GM19468 (cell line): ENCODE results near the gene WT1.

Experiments
- ATAC-seq: cut with Tn5 transposase; IDR thresholded peaks from one replicate; pipeline ENCODE4 v1.9.1; 2021; ENCODE audit warnings: mild to moderate bottlenecking, moderate library complexity, moderate number of reproducible peaks; ENCODE audit not compliant: unreplicated experiment; ENCODE audit errors: extremely low read depth

WT1 gene

DNA sequence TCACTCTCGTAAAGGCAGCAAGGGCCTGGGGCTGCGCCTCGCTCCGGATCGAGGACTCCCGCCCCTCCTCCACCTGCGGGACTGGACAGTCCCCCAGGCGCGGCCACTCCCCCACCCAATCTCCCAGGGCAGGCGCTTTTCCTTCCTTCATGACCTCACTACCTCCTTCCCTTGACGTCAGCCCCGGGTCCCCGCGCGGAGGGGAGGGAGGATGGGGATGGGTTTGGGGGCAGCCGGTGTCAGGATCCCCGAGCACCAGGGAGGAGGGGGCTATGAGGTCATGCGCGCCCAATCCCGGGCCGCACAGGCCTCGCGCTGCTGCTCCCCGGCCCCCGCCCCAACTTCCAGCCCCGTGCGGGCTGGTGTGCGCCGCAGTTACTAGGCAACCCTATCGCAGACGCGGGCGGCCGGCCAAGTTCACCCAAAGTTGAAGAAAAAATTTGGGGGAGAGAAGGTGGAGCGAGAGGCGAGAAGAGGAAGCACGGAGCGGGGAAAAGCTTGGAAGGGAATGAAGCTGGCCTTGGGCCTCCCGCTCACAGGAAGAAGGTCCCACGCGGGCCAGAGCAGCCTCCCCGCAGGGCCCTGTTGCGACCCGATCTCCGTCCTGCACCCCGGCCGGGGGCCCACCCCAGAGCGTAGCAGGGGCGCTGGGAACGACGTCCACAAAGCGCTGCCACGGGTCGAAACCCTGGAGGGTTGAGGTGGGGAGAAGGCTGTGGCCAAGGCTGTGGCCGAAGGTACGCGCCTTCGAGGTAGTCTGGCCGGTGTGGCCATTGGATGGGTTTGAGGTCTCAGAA lies 8.3 kb downstream of the WT1 start:
- no peak for ATAC-seq

DNA sequence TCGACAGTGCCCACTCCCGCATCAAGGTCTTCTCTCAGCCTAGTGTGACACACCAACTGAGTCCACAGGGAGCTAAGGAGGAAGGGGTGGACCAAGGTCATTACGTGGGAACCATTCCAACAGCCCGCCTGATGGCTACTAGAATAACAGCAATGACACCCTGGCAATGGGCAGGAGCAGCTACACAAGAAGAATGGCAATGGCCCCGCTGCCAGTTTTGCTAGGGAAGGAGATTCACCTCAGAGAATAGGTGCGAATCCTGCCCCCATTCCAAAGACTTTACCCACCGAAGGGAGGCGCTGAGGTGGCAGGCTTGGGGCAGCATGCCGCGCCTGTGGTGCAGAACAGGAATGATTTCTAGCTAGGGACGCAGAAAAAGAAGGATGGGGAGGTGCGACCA lies 9.1 kb downstream of the WT1 start:
- no peak for ATAC-seq

DNA sequence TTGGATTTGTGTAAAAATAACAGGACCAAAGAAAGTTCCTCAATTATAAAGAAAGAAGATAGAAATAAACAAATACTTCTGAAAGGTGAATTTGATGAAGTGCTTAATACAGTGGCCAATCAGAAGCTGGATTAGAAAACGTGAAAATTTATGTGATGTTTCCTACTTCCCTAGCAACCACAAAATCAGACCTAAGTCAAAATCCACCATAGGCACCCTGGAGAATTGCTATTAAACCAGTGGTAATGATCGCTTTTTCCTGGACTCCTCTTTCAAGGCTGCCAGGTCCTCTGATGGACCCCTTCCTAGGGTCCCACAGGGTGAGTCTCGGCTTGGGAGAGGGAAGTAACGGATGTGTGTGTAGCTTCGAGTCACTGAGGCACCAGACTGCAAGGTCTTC lies 9.6 kb downstream of the WT1 start:
- no peak for ATAC-seq

DNA sequence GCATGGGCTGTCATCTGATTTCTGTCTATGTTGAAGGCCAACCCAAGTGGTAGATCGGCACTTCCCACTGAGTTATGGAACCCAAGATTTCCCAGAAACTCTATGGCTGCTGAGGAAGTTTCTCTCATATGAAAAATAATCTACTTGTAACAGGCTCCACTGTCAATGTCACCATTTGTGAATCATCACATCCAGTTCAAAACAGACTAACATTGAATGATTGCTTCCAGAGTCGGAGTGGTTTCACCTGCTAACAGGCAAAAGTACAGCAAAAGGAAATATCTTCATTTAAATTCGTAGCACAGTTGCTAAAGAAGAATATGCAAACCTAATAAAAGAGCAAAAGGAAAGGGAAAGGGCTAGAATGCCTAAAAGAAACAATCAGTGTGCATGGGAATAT lies 12.8 kb downstream of the WT1 start:
- no peak for ATAC-seq

DNA sequence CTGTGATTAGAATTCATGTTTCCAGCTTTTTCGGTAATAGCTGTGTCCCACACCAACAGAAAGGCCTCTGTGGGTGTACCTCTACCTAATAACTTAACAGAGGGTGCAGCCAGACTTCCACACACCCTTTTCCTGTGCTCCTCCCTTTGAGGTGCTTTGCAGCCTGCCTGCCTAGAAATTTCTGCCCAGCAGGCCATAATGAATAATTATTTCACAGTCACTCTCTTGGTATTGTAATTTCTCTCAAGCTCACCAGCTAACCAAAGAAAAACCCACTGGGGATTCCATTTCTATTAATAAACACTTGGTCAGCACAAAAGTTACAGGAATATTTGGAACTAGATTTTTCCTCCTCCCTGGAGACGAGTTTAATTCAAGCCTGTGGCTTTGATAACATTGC lies 13.3 kb downstream of the WT1 start:
- ATAC-seq = no peak

DNA sequence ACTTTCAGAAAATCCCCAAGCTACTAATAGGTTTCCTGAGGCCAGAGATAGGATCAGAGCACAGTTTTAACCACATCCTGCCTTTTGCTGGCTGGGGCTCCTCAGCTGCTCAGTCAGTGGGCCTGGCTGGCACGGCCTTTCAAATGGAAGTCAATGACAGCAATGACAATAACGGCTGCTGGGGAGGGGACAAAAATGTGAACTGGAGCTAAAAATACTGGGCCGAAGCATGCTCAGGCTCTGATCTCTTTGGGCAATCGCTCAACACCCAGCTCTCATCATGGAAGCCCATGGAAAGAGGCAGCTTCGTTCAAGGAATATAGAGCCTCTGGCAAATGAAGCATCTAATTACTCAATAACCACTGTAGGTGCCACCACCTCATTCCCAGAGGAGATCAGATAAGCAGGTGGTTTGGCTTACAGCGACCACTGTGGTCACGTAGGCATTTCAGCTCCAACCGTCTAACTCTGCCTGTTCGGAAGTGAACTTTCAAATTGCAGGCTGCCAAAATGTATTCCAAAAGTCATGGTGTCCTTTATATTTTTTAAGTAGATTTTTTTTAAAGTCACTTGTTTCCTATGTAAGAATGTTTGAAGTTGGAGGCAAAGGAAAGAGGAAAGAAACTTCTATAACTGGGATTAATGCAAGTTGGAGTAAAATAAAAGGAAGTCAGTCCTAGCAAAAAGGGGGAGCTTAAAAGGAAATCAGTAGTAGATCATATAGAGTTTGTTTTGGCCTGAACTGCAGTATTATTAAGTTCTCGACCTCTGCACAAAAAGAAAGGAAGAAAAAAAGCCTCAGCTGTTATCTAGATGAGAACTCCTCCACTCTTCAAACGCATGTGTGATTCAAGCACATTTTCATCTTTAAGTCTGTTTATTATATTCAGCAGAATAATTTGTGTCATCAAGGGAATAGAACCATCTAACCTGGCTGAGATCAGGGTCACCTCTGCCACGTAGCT lies 14.1 kb downstream of the WT1 start:
- peak; percentile 72 for ATAC-seq

DNA sequence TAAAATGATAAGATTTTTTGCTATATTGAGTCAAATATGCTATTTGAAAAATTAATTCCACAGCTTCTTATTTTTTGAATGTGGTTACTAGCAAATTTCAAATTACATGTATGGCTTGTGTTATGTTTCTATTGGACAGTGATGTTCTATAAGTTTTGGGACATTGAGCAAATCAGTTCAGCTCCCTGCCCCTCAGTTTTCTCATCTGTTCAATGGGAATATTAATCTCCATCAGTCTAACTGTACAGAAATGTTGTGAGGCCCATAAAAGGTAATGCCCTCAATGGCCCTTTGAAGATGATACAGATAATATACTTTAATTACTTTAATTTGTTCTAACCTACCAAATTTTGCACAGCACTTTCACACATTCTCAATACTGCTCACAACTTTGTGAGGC lies 15.2 kb downstream of the WT1 start:
- no peak for ATAC-seq

DNA sequence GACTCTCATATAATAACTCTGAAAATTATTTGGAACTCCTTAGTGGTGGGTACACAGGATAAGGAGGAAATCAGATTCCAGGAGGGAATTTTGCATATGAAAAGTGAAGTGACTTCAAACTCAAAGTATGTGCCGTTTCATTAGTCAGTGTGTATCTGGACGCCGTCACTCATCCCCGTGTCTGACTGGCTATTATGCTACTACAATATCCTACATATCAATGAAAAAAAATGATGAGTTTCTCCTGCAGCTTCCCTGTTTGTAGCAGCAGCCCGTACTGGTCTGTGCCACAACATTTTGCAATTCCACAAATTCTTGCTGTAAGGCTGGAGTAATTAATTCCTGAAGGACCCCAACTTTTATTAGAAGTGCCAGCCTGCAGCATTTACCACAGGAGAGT lies 16.5 kb downstream of the WT1 start:
- no peak for ATAC-seq

DNA sequence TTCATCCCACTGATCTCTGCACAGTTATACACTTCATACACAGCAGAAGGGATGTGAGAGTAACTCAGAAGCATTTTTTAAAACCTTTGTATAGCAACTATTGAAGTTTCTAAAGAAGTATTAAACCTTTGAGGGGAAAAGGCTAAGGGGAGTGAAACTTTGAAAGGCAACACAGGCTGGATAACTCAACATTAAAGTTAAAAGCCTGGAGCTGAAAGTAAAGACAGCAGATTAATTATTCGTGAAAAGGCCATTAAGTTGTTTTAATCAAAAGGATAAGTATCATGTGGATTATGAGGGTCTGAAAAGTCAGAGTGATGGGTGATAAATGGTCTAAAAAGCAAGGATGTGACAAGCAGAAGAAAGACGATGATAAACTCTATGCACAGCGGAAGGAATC lies 17.5 kb downstream of the WT1 start:
- ATAC-seq = no peak

DNA sequence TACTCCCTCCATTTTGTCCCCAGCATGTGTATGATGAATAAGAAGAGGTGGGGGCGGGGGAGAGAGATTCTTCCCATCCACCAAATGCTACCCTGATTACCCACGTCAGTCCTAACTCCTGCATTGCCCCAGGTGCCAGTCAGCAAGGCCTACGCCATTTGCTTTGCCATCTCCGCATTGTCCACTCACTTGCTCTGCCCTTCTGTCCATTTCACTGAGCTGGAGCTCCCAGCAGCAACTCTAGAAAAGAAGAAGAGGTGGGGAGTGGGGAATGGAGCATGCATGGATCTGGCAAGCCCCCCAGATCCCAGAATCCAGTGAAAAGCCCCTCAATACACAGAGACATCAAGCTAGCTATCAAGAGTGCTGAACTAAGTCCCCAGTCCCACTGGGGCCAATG lies 19.0 kb downstream of the WT1 start:
- ATAC-seq = no peak

DNA sequence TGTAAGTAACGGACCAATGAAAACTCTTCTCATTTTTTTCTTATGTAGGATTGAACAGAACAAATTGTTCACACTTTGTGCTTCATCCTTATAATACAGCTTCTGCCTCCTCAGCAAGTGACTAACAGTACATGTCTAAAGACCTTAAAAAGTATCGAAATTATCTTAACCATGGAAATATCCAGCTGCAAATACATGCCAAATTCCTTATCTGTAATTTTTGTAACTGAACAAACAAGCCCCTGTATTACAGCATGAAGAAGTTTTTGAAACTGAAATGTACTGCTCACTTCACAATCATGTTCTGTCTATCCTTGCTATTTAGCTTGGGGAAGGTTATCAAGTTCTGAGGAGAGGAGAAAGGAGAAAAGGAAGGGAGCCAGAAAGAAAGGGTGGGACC lies 20.4 kb downstream of the WT1 start:
- ATAC-seq = no peak

DNA sequence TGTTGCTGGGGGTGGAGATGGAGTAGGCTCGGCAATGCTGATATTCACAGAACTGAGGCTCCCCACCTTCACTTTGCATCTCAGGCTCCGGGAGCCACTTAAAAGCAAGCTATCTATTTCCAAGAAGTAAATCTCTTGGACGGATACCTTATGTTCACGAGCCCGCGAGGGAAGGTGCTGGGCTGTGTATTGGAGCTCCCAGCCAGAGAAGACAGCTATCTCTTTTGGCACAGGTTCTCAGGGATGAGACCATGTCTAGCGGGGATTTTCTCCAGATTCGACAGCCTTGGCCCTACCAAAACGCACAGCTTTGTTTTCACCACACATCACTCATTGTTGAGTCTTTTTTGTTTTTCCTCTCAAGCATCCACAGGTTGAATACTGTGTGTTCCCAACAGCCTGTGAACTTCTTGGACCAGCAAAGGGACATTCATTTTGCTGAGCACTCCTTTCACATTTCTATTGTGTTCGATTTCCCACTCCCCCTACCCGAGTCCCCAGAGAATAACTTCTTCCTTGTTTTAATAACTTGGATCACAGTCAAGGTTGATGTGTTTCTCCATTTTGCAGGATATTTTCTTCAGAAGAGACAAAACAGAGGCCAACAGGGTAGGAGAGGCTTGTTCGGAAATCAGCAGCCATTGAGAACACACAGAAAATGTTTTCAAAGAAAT lies 23.3 kb downstream of the WT1 start:
- ATAC-seq = no peak

DNA sequence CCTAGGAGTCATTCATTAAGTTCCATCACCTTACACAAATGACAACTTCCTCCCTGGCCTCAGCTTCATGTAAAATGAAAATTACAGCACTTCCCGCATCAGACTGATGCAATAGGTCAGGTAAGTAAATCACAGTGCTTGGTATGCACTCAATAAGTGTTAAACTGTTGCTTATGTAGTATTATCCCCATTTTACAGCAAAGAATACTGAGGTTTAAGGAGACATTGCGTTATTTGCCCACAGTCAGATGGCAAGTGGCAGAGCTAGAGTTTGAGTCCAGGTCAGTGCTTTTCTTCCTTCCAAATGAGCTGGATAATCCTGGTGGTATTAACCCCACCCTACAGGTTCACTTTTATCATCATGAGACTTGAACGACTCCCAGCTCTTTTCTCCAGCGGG lies 29.7 kb downstream of the WT1 start:
- no peak for ATAC-seq

DNA sequence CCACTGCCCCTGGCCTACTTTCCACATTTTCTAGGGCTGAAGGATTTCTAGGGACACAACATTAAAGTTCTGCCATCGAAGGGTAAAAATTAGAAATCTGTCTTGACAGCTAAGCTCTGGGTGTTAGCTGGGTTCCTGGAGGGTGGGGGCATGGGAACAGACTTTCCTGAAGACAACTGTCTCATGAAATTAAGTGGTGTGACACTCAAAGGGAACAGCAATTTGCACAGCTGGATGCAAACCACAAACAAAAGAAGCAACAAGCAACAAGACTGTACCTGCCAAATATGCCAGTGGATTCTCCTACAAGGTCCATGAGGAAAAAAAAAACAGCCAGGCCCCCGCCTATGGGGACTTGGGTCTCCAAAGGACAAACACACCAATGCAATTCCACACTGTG lies 32.5 kb downstream of the WT1 start:
- no peak for ATAC-seq

DNA sequence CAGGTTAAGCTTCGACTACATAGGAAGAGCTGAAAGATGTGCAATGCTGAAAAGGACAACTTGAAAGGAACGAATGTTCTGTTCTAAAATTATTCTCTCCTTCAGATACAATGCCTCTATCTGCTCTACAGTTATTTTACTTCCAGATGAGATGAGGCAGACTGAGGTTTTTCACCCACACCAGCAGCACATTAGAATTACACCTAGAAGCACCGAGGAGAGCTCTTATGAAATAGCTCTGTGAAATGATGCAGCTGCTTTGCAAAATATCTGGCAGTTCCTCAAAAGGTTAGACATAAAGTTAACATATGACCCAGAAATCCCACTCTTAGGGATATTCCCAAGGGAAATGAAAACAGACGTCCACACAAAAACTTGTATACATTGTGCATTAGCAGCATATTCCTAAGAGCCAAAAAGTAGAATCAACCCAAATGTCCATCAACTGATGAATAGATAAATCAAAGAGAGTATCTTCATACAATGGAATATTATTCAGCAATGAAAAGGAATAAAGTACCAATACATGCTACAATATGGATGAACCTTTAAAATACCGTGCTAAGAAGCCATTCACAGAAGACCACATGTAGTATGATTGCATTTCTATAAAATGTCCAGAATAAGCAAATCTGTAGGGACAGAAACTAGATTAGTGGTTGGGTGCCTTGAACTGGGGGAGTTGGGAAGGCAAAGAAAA lies 34.5 kb downstream of the WT1 start:
- ATAC-seq = no peak

DNA sequence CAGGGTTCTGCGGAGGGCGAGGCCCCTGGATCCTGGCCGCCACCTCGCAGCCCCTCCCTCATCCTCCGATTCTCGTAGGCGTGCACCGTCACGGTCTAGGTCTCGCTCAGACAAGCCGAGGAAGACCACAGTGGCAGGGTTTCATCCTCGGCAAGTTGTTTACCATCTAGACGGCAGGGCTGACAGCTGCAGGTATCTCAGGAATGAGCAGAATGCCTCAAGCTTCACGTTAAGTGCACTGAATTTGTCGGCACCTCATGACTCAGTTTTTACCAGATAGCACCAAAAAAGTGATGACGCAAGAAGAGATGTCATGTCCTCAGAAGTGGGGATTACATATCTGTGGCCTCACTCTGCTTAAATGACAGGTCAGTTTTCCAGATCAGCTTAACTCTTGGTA lies 35.1 kb downstream of the WT1 start:
- no peak for ATAC-seq

DNA sequence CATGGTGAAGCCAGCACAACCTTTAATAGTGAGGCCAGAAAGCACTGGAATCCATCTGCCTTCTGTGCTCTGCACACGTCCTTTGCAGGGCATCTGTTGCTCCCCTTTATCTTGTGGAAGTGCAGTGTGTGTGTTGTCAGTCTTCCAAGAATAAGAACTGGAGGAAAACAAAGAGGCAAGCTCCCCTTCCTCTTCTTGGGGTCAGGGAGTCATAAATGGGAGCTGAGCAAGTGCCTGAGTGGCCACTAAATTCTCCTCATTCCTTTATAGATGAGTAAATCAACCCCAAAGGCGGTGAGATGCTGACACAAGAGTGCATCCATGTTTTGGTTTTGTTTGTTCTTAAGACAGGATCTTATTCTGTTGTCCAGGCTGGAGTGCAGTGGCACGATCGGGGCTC lies 38.3 kb downstream of the WT1 start:
- ATAC-seq = no peak

DNA sequence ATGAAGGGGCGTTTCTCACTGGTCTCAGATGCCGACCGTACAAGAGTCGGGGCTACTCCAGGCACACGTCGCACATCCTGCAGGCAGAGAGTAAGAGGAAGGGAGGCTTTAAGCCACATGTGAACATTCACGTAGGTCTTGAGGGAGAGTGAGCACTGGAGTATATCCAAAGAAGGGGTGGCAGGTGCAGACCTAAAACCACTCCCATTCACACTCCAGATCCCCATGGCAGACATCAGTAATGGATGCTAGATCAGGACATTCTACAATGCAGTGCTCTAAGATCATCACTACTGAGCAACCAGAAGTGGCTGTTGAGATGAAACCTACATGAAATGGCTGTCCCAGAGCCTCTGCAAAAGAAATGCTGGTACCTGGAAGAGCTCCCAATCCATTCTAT lies 39.0 kb downstream of the WT1 start:
- no peak for ATAC-seq

DNA sequence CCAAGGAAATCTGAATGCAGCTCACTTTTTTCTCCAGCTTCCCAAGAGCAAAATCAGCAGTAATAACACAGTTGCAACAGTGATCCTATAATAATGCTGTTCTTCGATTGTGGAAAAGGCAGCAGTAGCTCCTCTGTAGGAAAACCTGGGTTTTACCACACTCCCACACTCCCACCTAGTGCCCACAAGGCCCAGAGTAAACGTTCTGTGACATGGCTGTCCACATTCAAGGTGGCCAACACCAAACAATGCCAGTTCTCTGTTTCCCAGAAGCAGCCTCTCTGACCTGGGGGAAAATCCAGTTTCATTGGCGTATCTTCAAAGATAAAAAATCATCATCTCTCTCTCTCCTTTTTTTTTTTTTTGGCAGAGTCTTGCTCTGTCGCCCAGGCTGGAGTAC lies 40.2 kb downstream of the WT1 start:
- no peak for ATAC-seq

DNA sequence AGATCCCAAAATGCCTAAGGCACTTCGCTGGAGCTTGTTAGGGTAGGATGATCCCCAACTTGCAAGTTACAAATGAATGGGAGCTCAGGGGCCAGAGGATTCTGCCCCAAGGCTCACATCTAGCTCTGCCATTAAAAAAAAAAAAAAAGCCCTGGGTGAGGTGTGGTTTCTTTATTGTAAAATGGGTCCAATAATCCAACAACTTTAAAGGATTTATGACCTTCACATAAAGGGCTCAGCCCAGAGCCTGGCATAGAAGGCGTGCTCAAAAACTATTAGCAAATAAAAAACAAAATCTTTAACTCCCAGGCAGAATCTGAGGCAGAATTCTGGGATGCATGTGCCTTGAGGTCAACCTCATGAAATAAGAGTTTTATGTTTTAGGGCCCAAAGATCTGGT lies 42.5 kb downstream of the WT1 start:
- no peak for ATAC-seq
